MG63 (cell line): ENCODE results near the gene SH3BP4. TPM values are rescaled to one million over a fixed set of nuclear protein-coding genes. Genes with fewer than 3 reads are reported as not detected.

Source experiments
- DNase-seq: peaks from one replicate; pipeline ENCODE4 v3.0.0-alpha.2; 2020
- H3K27me3 ChIP-seq: fragments of 250-450 bp; sonication (Bioruptor Pico); 2 replicates; pipeline ENCODE4 v1.5.1; 2020; ENCODE audit warnings: mild to moderate bottlenecking, moderate library complexity
- H3K36me3 ChIP-seq: fragments of 250-450 bp; sonication (Bioruptor Pico); 2 replicates; pipeline ENCODE4 v1.5.1; 2020; ENCODE audit warnings: mild to moderate bottlenecking, moderate library complexity
- H3K4me3 ChIP-seq: fragments of 250-450 bp; sonication (Bioruptor Pico); 2 replicates; pipeline ENCODE4 v1.5.1; 2020; ENCODE audit warnings: mild to moderate bottlenecking, moderate library complexity
- H3K9me3 ChIP-seq: fragments of 250-450 bp; sonication (Bioruptor Pico); 2 replicates; pipeline ENCODE4 v1.5.1; 2020; ENCODE audit warnings: mild to moderate bottlenecking, moderate library complexity
- total RNA-seq: library from RNA; depleted of rRNA; stranded (reverse); fragments of >200 nt; shearing (Covaris generic); gene quantifications from 2 replicates; pipeline ENCODE4 v1.2.3, GENCODE V29; 2014; ENCODE audit warnings: low replicate concordance

Gene SH3BP4
- total RNA-seq, 1 experiment from 2014 or later = 34.2 TPM

GRCh38 chr2:234957834-234958135 lies 6.0 kb downstream of the SH3BP4 start:
- H3K36me3 ChIP-seq = peaks cover 48% of the 10 kb centered on the region
- H3K4me3 ChIP-seq = no peak overlapping the region
- DNase-seq = no peak
- no peaks in the 10 kb centered on the region for H3K27me3 ChIP-seq
- H3K9me3 ChIP-seq = no peaks in the 10 kb centered on the region

GRCh38 chr2:234958311-234958710 lies 6.5 kb downstream of the SH3BP4 start:
- no peak for DNase-seq
- H3K36me3 ChIP-seq = peaks cover 44% of the 10 kb centered on the region
- no peaks in the 10 kb centered on the region for H3K9me3 ChIP-seq
- no peaks in the 10 kb centered on the region for H3K27me3 ChIP-seq
- H3K4me3 ChIP-seq = no peak overlapping the region

DNA sequence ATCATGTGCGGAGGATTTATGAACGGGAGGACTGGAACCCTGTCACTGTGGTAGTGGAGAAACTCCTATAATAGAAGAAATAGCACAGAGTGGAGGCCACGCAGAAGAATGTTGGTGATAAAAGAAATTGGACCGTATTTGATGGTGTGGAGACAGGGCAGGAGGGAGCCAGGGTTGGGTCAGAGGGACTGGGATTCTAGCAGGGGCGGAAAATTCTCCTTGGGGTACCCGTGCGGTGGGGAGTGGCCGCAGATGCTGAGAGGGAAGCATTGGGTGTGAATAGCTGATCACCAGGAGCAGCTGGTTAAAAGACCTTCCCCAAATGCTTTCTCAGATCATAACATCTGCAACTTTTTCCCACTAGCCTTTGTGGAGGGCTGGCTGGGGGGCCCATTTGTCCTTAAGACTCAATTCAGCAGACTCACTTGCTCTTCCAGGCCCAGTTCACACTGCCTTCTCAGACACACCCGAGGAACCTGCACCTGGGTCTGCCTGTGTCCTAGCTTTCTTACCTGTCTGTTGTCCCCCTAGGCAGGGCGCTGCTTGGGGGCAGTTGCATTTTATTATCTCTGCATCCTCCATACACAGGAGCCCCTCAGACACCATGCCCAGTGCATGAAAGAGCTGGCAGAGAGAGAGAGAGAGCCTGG lies 7.1 kb downstream of the SH3BP4 start:
- H3K4me3 ChIP-seq = no peak overlapping the region
- DNase-seq = no peak
- no peaks in the 10 kb centered on the region for H3K9me3 ChIP-seq
- no peaks in the 10 kb centered on the region for H3K27me3 ChIP-seq
- H3K36me3 ChIP-seq = peaks cover 41% of the 10 kb centered on the region

- Histone ChIP-seq H3K4me3 (no peak overlapping the region), H3K36me3 (peaks cover 35% of the 10 kb centered on the region), H3K9me3 (no peaks in the 10 kb centered on the region), H3K27me3 (no peaks in the 10 kb centered on the region)
- DNase-seq = no peak
These were observed 8.6 kb downstream of the SH3BP4 start for GRCh38 chr2:234960175-234961088.

- Histone ChIP-seq H3K36me3 (peaks cover 32% of the 10 kb centered on the region), H3K4me3 (no peak overlapping the region), H3K27me3 (no peaks in the 10 kb centered on the region), H3K9me3 (no peaks in the 10 kb centered on the region)
- DNase-seq = no peak
These were observed 10.0 kb downstream of the SH3BP4 start for GRCh38 chr2:234961784-234962183.

DNA sequence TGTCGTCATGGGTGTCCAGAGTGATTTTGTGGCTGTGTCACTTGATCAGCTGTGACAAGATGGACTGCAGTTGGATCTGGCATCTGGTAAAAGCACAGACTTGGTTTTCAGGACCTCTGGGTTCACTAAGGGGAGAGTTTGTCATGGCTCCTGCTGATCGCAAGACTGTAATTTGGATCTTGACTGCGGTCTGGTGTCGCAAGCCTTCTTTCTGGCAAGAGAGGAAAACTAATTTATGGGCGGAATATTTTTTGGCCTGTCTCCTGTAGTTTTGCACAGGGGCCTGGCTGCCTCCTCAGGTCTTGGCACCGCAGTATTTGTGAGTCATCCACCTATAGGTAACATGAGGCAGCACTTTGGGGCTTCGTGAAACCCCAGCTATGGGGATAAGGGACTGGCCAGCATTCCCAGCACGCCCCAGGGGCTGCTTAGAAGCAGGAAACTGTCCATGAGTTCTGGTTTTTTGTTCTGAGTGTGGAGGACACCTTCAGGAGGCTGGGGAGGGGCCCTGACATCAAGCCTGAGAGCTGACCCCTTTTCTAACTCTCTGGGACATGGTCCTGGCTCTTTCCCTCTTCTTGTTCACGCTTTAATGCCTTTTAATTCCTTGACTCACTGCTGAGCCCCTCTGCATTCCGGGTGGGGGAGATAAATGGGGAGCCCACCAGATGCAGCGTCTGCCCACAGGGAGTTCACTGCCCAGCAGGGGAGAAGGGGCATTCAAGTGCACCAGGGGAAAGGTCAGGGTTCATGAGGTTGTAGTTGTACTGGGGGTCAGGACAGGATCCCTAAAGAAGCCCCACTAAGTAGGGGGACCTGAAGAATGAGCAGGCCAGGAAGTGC lies 12.2 kb downstream of the SH3BP4 start:
- no peaks in the 10 kb centered on the region for H3K27me3 ChIP-seq
- H3K4me3 ChIP-seq = no peak overlapping the region
- H3K9me3 ChIP-seq = no peaks in the 10 kb centered on the region
- DNase-seq = peak; percentile 90
- H3K36me3 ChIP-seq = peaks cover 33% of the 10 kb centered on the region

- H3K36me3 ChIP-seq = peaks cover 39% of the 10 kb centered on the region
- peak; percentile 49 for DNase-seq
These were observed 13.0 kb downstream of the SH3BP4 start for GRCh38 chr2:234964631-234965461.

DNA sequence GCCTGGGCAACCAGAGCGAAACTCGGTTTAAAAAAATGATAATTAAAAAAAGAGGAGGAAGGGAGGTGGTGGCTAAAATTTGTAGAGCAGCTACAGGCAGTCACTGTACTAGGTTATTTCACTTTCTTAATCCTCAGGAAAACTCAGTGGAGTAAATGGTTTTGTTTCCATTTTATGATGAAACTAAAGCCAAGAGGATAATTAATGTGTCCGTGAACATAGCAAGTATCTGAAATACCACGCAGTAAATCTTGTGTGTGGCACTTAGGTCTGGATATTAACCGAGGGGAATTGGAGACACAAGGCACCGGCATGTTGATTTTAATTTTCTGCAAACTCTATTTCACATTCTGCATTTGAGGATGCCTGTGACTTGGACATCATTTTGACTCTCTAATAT lies 14.5 kb downstream of the SH3BP4 start:
- no peak overlapping the region for H3K4me3 ChIP-seq

More at GRCh38 chr2:234964631-234965461, 13.0 kb downstream of the SH3BP4 start:
- Histone ChIP-seq H3K9me3 (no peaks in the 10 kb centered on the region), H3K4me3 (no peak overlapping the region), H3K27me3 (no peaks in the 10 kb centered on the region)

DNA sequence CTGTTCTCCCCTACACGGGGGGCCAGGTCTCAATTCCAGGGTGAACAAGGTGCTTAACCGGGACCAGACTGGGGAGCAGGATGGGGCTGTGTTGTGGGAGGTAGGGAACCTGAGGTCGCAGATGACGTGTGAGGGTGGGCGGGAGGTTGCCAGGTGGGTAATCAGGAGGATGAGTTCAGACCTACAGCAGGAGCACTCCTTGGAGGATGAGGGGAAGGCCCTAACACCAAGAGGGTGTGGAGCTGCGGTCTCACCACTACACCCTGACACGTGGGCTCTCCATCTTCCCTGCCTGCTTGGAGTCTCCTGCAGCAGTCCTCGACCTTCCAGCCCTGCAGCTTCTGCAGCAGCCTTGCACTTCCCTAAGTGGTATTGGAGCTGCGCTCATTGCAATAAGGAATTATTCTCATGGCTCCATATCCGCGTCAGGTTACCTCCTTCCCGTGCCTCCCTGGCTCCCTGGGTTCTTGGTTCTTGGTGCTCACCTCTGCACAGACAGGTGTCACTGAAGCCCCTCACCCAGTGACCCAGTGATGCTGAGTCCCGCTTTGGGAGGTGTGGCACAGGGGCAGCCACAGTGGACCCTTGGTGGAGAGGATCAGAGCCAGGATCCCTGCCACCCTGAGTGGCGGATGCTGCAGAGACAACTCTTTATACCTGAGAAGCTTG lies 15.5 kb downstream of the SH3BP4 start:
- H3K9me3 ChIP-seq = no peaks in the 10 kb centered on the region
- no peak overlapping the region for H3K4me3 ChIP-seq
- no peaks in the 10 kb centered on the region for H3K27me3 ChIP-seq
- DNase-seq = no peak
- H3K36me3 ChIP-seq = peaks cover 35% of the 10 kb centered on the region

More for the DNA sequence above, 14.5 kb downstream of the SH3BP4 start:
- no peaks in the 10 kb centered on the region for H3K9me3 ChIP-seq
- peaks cover 36% of the 10 kb centered on the region for H3K36me3 ChIP-seq
- no peaks in the 10 kb centered on the region for H3K27me3 ChIP-seq
- DNase-seq = no peak

DNA sequence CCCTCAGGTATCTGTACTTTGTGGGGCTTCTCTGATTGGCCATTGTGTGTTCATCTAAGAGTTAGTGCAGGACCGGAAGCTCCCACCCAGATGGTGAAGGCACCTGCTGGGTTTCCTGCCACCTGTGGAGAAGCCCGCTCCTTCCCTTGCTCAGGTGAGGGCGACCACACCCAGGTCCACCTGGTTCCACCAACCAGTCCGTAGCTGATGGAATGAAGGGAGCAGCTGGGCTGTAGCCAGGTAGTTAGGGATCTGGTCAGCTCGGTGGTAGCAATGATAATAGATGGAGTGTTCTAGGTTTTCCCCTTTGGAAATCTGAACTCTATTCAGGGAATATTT lies 16.0 kb downstream of the SH3BP4 start:
- Histone ChIP-seq H3K36me3 (peaks cover 37% of the 10 kb centered on the region), H3K27me3 (no peaks in the 10 kb centered on the region), H3K4me3 (no peak overlapping the region), H3K9me3 (no peaks in the 10 kb centered on the region)
- no peak for DNase-seq

DNA sequence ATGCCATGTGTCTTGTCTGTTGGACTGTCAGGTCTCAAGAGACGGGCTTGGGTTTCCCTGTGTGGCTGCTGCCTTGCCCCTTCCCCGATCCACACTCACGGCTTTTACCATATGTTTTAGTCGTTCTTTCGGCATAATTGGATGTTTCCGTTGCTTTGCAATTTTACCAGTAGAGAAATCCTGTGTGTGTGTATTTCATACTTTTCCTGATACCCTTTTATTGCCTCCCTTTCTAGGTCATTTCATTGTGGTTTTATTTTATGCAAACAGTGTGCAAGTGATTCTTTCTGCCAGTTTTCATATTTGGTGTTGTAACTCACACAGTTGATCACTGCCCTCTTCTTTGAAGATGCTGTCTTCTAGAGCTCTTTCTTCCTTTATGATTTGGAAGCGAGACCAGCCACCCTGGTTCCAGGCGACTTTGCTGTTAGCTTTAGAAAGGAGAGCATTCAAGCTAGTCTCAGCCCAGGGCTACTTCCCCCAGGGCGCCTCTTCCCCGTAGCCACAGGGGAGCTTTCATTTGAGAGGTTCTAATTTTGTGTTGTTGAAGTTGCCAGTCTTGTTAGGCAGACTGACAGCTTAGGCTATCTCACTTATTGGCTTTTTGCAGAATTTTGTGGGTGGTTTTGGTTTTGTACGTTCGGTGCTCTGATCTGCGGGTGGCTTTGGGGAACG lies 17.0 kb downstream of the SH3BP4 start:
- Histone ChIP-seq H3K4me3 (peak overlapping the region; percentile 5; the same call in 1 of the 2 replicates), H3K36me3 (peaks cover 41% of the 10 kb centered on the region), H3K9me3 (no peaks in the 10 kb centered on the region), H3K27me3 (no peaks in the 10 kb centered on the region)
- DNase-seq = no peak

DNA sequence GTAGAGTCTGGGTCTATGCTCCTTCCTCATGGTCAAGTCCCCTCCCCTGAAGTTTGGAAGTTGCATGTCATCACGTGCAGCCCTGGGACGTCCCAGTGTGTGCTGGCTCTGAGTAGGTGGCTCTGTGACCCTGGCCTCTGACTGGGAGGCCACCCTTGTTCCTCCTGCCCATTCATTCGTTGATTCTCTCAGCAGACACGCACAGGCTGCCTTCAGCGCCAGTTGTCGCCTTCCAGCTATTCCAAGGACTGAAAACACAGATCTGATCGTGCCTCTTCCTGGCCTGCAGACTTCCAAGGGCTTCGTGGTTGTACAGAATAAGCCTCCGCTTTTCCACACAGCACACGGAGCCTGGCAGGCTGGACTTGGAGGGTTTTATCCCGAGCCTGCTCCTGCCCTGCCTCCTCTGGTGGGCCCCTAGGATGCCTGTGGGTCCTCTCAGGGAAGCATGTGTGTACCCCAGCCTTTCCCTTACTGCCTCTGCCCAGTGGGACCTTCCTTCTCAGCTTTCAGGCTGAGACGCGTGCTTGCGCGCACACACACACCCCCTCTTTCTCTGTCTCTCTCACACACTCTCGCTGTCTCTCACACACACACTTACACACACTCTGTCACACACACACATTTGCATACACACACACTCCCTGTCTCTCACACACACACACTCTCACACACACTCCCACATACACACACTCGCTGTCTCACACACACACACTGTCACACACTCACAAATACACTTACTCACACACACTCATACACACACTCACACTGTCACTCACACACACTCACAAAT lies 17.7 kb downstream of the SH3BP4 start:
- H3K4me3 ChIP-seq = no peak overlapping the region
- H3K36me3 ChIP-seq = peaks cover 45% of the 10 kb centered on the region
- H3K27me3 ChIP-seq = no peaks in the 10 kb centered on the region
- H3K9me3 ChIP-seq = no peaks in the 10 kb centered on the region
- no peak for DNase-seq

DNA sequence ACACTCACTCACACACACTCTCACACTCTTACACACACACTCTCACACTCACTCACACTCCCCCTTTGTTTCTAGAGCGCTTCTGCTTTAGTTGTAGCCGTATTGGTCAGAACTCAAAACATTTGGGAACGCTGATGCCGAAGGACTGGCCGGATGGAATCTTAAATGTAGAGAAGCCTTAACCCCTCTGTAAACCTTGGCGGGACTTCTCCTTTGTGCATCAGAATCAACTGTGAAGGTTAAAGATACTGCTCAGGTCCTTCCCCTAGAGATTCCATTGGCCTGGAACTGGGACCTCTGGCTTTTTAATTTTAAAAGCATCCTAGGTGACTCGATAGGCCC lies 18.3 kb downstream of the SH3BP4 start:
- Histone ChIP-seq H3K36me3 (peaks cover 44% of the 10 kb centered on the region), H3K4me3 (no peak overlapping the region), H3K9me3 (no peaks in the 10 kb centered on the region), H3K27me3 (no peaks in the 10 kb centered on the region)
- DNase-seq = no peak

DNA sequence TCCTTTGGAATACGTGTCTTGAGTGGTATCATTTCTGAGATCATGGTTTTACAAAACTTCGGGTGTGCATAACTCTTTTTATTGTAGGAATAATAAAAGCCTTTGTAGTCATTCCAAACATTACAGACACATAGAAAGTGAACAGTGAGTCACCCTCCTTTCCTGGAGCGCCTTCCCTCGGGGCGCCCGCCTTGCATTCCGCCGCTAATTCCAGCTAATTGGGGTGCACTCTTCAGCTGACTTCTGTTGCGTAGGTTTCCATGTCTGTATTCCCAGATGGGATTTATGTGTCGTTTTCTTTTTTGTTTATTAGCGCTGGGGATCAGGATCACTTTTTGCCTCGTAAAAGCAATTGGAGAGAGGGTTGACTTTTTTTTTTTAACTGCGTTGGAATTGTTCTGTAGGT lies 18.7 kb downstream of the SH3BP4 start:
- no peaks in the 10 kb centered on the region for H3K9me3 ChIP-seq
- H3K4me3 ChIP-seq = no peak overlapping the region
- peak; percentile 68 for DNase-seq
- peaks cover 42% of the 10 kb centered on the region for H3K36me3 ChIP-seq
- H3K27me3 ChIP-seq = no peaks in the 10 kb centered on the region

GRCh38 chr2:234971496-234971895 lies 19.7 kb downstream of the SH3BP4 start:
- Histone ChIP-seq H3K4me3 (no peak overlapping the region), H3K36me3 (peaks cover 37% of the 10 kb centered on the region), H3K27me3 (no peaks in the 10 kb centered on the region), H3K9me3 (no peaks in the 10 kb centered on the region)
- no peak for DNase-seq
